ENCODE data around the gene DNER.

The DNER gene

DNA sequence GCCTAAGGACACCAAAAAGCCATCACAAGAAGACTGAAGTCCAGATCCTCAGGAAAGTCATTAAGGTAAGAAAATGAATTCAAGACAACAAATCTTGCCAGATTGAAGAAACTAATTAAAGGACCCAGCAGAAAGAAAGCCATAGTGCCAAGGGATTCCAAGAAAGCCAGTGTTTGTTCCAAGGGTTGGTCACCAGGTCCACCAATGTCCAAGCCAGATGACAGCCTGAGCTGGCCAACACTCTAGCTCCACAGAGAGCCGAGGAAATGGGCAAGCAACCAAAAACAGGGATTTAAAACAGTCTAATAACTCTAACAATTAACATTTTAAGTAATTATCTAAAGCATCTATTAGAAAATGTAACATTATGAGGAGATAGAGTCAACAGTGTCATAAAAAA is 49.2 kb downstream of the DNER start:
- Histone ChIP-seq H3K9me3 (no peaks in the 10 kb centered on the region), H3K27ac (no peak overlapping the region), H3K36me3 (no peaks in the 10 kb centered on the region), H3K4me1 (ENCODE audit: control insufficient read depth in 1 of 2, insufficient read depth in 1 of 2, low read depth in 1 of 2, low read length in 1 of 2) (no peaks in the 10 kb centered on the region), H3K4me3 (ENCODE audit: low read depth in 1 of 2, low read length in 1 of 2) (no peak overlapping the region), H3K27me3 (no peaks in the 10 kb centered on the region)
- TF ChIP-seq, protein P1, sequence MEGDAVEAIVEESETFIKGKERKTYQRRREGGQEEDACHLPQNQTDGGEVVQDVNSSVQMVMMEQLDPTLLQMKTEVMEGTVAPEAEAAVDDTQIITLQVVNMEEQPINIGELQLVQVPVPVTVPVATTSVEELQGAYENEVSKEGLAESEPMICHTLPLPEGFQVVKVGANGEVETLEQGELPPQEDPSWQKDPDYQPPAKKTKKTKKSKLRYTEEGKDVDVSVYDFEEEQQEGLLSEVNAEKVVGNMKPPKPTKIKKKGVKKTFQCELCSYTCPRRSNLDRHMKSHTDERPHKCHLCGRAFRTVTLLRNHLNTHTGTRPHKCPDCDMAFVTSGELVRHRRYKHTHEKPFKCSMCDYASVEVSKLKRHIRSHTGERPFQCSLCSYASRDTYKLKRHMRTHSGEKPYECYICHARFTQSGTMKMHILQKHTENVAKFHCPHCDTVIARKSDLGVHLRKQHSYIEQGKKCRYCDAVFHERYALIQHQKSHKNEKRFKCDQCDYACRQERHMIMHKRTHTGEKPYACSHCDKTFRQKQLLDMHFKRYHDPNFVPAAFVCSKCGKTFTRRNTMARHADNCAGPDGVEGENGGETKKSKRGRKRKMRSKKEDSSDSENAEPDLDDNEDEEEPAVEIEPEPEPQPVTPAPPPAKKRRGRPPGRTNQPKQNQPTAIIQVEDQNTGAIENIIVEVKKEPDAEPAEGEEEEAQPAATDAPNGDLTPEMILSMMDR (IDR thresholded peaks at IDR 0.05), result no peak

DNA sequence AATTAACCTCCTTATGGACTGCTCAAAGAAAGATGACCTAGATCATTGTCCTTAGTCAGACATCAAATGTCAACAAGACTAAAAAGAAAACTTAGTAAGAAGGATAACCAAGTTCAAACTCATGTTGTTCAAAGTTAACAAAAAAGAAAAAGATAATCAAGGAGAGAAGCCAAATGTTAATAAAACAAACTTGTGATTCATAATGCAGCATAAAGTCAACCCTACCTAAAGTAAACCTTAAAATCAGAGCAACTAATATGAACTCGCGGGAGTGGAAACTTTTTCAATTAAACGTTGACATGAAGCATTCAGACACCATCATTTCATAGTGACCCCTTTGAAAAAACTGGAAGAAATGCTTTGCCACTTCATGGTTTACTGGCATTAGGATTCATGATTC is 52.9 kb downstream of the DNER start:
- Histone ChIP-seq H3K27ac (no peak overlapping the region), H3K27me3 (no peaks in the 10 kb centered on the region), H3K4me1 (ENCODE audit: control insufficient read depth in 1 of 2, insufficient read depth in 1 of 2, low read depth in 1 of 2, low read length in 1 of 2) (no peaks in the 10 kb centered on the region), H3K36me3 (no peaks in the 10 kb centered on the region), H3K9me3 (no peaks in the 10 kb centered on the region), H3K4me3 (ENCODE audit: low read depth in 1 of 2, low read length in 1 of 2) (no peak overlapping the region)
- TF ChIP-seq, protein P1 (IDR thresholded peaks at IDR 0.05), result no peak

DNA sequence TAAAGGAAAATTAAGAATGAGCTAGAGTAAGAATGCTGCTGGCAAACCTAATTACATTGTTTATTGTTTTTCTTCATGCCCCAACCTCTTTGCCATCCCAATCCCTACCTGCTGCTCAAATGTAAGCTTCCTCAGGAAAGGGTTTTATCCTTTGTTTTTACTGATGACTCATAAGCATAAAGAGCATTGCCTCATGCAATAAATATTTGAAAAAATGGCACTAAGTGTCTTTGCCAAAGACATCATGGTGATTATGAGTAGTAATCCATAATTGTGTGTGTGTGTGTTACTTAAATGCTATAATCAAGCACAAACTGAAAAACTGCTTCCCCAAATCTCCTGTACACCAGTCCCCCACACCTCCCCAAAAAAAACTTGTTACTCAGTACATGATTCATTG is 53.4 kb downstream of the DNER start:
- Histone ChIP-seq H3K36me3 (no peaks in the 10 kb centered on the region), H3K27ac (no peak overlapping the region), H3K4me1 (ENCODE audit: control insufficient read depth in 1 of 2, insufficient read depth in 1 of 2, low read depth in 1 of 2, low read length in 1 of 2) (no peaks in the 10 kb centered on the region), H3K9me3 (no peaks in the 10 kb centered on the region), H3K4me3 (ENCODE audit: low read depth in 1 of 2, low read length in 1 of 2) (no peak overlapping the region), H3K27me3 (no peaks in the 10 kb centered on the region)
- TF ChIP-seq, protein P1 (IDR thresholded peaks at IDR 0.05), result no peak

DNA sequence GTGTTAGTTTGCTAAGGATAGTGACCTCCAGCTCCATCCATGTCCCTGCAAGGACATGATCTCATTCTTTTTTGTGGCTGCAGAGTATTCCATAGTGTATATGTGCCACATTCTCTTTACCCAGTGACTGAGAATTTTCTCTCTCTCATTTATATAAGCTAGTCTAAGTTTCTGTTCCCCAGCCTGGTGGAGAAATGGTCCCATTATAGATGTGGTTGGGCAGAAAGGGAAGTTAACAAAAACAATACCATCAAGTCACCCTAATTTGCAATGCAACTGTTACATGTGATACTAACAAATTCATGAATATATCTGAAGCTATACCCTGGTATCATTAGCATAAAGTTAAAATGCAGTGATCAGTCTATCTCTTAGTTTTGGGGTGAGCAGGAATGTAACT is 54.0 kb downstream of the DNER start:
- no peaks in the 10 kb centered on the region for H3K9me3 ChIP-seq
- no peaks in the 10 kb centered on the region for H3K4me1 ChIP-seq (ENCODE audit: control insufficient read depth in 1 of 2, insufficient read depth in 1 of 2, low read depth in 1 of 2, low read length in 1 of 2)
- no peak overlapping the region for H3K27ac ChIP-seq
- H3K27me3 ChIP-seq, result no peaks in the 10 kb centered on the region
- H3K36me3 ChIP-seq, result no peaks in the 10 kb centered on the region
- TF ChIP-seq, protein P1 (IDR thresholded peaks at IDR 0.05), result no peak
- no peak overlapping the region for H3K4me3 ChIP-seq (ENCODE audit: low read depth in 1 of 2, low read length in 1 of 2)

DNA sequence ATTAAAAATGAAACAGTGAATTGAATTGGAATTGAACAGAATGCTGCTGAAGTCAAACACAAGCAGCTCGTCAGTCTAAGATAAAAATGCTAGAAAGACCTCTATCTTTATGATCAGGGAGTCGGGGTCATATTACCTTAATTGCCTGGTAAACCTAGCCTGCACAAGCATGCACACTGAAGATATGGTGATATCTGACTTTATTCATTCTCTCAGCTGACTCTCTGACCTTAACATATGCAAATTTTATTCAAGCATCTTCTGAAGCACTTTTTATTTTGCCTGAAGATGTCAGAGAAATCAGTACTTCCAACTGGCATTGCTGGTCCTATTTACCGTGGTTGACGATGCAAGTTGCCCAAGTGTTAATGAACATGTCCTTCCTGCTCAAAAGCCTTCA is 56.4 kb downstream of the DNER start:
- Histone ChIP-seq H3K27ac (no peak overlapping the region), H3K4me1 (ENCODE audit: control insufficient read depth in 1 of 2, insufficient read depth in 1 of 2, low read depth in 1 of 2, low read length in 1 of 2) (no peaks in the 10 kb centered on the region), H3K27me3 (no peaks in the 10 kb centered on the region), H3K9me3 (no peaks in the 10 kb centered on the region), H3K36me3 (no peaks in the 10 kb centered on the region), H3K4me3 (ENCODE audit: low read depth in 1 of 2, low read length in 1 of 2) (no peak overlapping the region)
- TF ChIP-seq, protein P1 (IDR thresholded peaks at IDR 0.05), result no peak

DNA sequence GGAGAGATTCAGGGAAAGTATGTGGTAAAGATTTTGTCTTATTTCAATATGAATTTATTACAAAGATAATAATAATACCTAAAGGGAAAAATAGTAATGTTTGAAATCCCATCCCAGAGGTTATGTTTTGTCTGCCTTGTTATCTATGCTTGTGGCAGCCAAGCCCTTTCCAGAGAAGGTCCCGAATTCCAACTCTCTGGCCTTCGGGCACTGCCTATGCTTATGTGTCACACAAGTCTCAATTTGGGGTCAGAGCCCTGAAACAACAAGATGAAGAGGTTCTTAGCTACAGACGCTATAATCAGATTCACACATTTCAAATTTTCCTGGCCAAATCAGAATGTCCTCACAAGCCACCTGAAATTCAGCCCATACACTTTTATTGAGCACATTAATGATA is 59.9 kb downstream of the DNER start:
- Histone ChIP-seq H3K27me3 (no peaks in the 10 kb centered on the region), H3K4me1 (ENCODE audit: control insufficient read depth in 1 of 2, insufficient read depth in 1 of 2, low read depth in 1 of 2, low read length in 1 of 2) (no peaks in the 10 kb centered on the region), H3K9me3 (no peaks in the 10 kb centered on the region), H3K36me3 (no peaks in the 10 kb centered on the region), H3K4me3 (ENCODE audit: low read depth in 1 of 2, low read length in 1 of 2) (no peak overlapping the region), H3K27ac (no peak overlapping the region)
- TF ChIP-seq, protein P1 (IDR thresholded peaks at IDR 0.05), result no peak

Data from neutrophil (primary cell).